Erythroblast (primary cell): ENCODE data around the gene SMIM11.

Experiments
- GATA1 ChIP-seq: IDR thresholded peaks from 2 replicates; pipeline ENCODE4 v1.6.1; 2011; ENCODE audit warnings: low read depth, mild to moderate bottlenecking, control low read depth, low read length, moderate library complexity
- POLR2A ChIP-seq: IDR thresholded peaks from 2 replicates; pipeline ENCODE4 v1.6.1; 2011; ENCODE audit warnings: mild to moderate bottlenecking, low read length

- TF ChIP-seq POLR2A = no peak
- no peak for TF ChIP-seq GATA1
Observed at GRCh38 chr21:34353182-34353581, 22.1 kb upstream of the SMIM11 start.
